Activated gamma-delta T cell treated with Interleukin-2 at 50 U/mL for 16 hours (primary cell): Measurements from ENCODE around the gene TPM3.
"Not testable (repeated sequence)": the region's sequence is repeated elsewhere in the genome, so short reads cannot be mapped to it uniquely, and the experiment has no call there.

Experiments
- DNase-seq: peaks from one replicate; pipeline ENCODE4 v3.0.0-alpha.2; 2020

The TPM3 gene

GRCh38 chr1:154205778-154206177 is 13.9 kb upstream of the TPM3 start:
- not testable (repeated sequence) for DNase-seq

DNA sequence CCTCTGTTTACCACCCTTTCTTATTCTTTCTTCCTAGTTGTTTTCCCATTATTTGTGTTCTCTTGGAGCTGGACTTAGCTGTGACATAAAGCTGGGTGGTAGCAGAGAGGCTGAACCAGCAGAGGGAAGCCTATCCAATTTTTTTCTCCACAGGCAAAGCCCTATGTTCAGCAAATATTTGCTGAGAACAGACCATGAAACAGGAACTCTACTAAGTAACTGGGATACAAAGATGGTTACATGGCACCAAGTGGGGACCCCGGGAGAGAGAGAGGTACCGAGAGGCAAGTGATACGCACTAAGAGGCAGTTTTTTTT is 7.6 kb upstream of the TPM3 start:
- no peak for DNase-seq

DNA sequence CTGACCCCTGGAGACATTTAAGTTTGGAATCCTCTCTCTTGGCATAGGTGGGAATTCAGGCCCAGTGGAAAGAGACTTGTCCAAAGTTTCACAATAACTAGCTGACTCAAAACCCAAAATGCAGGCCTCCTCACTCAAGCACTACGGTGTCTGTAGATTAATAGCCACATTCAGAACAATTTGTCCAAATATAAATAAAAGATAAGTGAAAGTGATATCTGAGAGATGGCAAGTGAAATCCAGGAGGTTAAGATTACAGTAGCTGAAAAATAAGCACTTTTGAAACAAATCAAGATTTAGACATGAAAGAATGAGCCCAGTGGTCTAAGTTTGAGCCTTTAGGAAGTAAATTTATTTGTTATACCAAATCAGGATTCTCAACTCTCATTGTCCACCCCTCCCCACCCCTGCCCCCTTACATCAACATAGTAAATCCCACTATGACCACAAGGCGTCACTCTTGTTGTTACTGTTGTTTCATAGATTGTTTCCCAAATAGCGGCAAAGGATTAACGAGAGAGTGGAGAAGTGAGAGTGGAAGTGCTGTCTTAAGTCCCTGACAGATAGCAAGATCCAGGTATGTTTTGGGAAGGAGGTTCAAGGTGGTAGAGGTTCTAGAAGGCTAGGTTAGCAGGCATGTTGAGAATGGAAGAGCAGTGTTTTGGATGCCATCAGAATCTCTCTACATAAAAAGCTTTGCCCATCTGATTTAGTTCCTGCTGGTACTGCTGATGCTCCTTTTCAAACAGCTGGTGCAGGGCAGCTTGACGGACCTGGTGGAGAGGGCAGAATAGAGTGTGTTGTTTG is 7.1 kb upstream of the TPM3 start:
- DNase-seq = peak; percentile 47

- no peak for DNase-seq
Observed at GRCh38 chr1:154193821-154194220, 1.9 kb upstream of the TPM3 start.

GRCh38 chr1:154192476-154192875 is 576 bp upstream of the TPM3 start:
- DNase-seq = no peak

GRCh38 chr1:154190550-154190949 is 1.4 kb downstream of the TPM3 start:
- DNase-seq = no peak

DNA sequence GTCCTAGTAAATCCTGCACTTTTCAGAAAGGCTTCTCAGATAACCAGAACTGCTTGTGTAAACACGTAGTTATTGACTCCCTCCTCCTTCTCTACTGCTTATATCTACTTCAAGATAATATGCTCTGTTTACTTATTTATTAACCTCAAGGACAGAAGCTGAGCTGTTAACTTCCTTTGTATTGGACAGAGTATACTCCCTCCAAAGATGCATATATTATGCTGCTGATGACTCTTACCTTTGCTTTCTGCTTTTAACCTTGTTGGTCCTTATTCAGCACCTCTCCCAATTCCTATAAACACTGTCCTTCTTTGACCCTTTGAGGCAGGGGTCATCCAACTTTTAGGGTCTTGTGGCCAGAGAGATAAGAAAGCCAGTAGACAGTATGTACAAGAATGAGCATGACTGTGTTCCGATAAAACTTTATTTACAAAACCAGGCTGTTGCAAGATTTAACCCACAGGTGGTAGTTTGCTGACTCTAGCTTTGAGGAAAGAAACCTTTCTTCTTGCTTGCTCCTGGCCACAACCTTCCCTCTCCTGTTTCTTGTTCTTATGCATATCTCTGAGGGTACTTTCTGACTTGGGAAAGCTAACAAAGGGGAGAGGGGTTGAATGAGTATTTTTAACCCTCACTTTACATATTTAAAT is 4.9 kb downstream of the TPM3 start:
- DNase-seq = no peak

DNA sequence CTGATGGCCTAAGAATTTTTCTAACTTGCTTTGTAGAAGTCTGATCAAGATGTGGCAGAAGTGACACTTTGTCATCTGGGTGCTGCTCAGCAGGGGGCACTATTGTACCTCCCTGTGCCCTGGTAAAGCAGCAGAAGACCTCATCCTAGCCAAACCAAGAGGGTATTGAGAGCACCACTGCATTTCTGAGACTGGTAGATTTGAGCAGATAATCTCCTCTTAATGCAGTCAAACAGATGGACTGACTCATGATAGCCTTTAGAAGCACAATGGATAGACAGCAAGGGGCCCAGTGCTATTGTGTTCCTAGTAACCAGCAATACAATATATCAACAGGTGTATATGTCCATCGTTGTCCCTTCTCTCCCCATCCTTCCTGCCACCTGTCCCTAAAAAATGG is 5.7 kb downstream of the TPM3 start:
- DNase-seq = peak; percentile 42

- DNase-seq = peak; percentile 91
Observed at GRCh38 chr1:154183046-154183915, 8.6 kb downstream of the TPM3 start.

DNA sequence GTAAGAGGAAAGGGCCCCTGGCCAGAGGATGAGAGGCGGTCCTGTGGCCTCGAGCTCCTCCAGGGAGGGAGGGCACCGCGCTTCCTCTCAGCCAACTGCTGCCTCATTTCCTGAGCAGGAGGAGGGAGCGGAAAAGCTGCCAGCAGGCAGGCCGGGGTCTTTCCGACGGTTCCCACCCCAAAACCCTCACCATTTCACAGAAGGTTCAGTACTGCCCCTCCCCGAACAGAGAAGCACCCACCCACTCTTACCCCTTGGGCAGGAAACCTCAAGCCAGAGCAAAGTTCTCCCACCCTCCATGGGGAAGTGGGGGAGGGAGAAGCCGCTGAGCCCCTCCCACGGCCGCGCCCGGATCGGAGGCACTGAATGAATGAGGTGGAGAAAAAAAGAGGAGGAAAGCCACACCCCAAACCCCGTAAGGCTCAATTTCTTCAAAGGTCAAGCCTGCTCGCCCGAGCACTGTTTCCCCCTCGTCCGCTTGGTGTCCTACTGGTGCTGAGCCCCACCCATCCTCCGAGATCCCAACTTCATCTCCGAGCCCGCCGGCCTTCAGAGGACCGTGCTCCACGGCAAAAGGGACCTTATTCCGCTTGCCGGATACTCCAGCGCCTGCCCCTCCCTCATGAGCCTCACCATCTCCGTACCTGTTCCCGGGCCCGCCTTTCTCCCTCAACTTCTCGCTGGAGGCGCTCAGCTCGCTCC is 9.4 kb downstream of the TPM3 start:
- peak; percentile 53 for DNase-seq

- DNase-seq = no peak
Observed at GRCh38 chr1:154181944-154182343, 10.0 kb downstream of the TPM3 start.

DNA sequence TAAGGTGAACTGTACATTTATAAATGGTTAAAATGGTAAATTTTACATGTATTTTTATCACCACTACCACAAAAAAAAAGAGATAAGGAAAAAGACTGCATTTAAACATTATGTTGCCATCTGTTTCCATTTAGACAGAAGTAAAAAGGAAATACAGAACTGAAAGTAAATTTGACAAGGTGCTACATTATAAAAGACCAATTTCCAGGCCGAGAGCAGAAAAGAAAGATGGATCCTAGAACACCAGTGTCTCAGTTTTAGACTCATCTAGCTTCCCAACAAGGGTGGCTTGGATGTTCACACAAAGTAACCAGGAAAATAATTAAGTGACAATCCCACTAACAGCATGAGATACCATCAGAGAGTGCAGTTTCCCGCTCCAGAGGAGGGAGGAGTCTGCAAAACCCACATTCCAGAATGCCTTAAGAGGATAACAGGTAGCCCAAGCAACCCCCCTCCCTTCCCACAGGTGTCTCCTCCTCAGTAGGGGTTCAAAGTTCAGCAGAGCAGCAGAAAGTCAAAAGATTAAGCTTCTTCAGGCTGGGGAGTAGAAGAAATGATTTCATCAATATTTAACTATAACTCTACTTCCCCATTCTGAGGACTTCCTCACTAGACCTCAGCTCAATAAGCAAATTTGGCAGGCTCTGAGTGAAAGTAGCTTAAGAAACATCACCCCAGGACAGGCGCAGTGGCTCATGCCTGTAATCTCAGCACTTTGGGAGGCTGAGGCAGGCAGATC is 11.8 kb downstream of the TPM3 start:
- DNase-seq = no peak

DNA sequence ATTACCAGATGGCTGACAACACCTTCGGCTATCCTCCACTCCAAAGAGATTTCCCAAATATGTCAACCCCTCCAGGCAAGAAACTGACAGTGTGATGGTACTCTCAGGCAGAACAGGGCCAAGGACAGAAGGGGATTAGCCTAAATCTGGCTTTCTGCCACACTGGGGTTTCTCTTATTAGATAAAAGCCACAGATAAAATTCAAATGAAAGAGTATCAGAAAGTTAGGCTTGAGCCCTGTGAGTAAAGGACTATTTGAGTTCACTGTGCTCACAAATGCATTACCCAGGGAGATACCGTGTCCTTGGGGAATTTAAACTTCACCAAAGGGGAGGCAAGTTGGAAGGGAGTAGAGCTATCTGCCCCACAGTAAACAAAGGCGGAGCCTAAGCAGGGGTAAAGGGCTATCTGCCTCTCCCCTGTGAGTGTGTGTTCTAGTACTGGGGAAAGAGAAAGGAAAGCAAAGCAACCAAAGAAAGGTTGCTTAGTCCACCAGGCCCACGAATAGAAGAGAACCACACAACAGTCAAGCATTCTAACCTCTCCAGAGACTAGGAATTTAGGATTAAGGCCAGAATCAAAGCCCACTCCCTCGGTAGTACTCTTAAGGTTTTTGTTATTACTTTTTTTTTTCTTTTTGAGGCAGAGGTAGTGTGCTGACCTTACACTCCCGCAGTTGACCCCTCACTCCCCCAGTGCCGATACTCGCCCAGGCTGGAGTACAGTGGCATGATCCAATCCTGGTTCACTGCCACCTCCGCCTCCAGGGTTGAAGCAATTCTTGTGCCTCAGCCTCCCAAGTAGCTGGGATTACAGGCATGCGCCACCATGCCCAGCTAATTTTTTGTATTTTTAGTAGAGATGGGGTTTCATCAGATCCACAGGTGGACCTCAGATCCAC is 12.7 kb downstream of the TPM3 start:
- DNase-seq = no peak

DNA sequence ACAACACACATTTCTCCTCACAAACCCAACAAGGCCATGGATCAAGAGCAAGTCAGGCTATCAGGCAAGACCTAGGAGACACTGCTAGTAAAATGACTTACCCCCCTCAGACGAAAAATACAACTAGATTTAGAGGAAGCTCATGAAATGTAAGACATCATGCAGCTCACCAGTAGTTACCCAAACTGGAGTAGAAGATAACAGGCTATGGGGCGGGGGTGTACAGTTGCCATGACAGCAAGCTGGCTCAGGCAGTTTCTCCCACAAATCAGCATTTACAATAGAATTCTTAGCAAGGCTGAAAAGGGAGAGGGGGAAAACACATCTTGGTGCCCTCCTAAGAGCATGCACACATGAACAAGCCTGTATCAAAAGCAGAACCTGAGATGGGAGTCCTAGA is 13.9 kb downstream of the TPM3 start:
- DNase-seq = no peak

GRCh38 chr1:154176337-154176736 is 15.6 kb downstream of the TPM3 start:
- no peak for DNase-seq

DNA sequence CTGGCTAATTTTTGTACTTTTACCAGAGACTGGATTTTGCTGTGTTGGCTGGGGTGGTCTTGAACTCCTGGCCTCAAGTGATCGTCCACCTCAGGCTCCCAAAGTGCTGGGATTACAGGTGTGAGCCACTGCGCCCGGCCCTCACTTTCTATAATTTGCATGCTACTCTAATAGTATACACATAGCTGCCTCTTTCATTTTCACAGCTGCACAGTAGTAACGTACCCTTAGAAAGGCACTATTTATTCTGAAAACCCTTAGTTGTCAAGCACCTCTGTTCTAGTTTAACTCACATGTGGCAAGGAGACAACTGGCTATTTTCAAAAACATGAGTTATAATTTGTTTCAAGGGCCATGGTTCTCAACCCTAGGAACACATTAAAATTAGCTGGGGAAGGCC is 17.2 kb downstream of the TPM3 start:
- DNase-seq = no peak

- no peak for DNase-seq
Observed at GRCh38 chr1:154171880-154172279, 20.0 kb downstream of the TPM3 start.

GRCh38 chr1:154171223-154171583 is 20.7 kb downstream of the TPM3 start:
- DNase-seq = no peak

DNA sequence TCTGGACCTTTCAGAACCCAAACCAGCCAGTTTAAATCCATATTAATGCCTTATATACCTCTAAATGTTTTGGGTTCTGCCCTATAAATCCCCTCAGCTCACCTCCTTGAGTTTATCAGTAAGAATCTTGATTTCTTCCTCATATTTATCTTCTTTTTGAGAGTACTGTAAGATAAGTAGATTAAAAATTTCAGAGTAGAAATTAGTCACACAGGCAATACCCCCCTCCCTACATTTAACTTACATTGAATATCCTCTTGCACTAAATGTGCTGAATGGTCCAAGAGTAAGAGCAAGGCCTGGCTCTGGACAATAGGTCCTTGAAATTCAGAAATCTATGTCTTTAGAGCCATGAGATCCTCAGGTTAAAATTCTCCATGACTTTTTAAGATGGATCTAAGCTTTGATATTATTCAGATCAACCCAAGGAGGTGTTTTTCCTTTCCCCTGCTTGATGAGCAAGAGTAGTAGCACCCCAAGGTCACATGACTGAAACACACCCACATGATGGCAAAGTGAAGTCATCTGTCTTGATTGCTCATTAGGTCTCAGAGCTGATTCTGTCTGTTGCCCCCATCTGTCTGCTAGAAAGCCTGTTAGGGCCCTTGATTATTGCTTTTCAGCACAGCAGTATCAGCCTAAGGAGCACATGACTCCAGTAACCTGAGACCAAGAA is 21.2 kb downstream of the TPM3 start:
- no peak for DNase-seq

GRCh38 chr1:154167461-154167860 is 24.4 kb downstream of the TPM3 start:
- no peak for DNase-seq

DNA sequence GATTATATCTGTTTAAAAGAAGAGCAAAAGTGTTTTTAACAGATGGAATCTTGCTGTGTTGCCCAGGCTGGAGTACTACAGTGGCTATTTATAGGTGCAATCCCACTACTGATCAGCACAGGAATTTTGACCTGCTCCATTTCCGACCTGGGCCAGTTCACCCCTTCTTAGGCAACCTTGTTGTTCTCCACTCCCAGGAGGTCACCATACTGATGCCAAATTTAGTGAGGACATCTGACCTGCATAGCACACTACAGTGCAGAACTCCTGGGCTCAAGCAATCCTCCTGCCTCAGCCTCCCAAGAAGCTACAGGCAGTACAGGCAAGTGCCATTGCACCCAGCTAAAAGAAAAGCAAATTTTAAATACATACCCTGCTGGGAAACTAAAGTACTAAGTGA is 25.7 kb downstream of the TPM3 start:
- DNase-seq = no peak
